T-helper 17 cell (primary cell): ENCODE data around the gene GPC2. TPM values are rescaled to one million over a fixed set of nuclear protein-coding genes. Genes with fewer than 3 reads are reported as not detected.

ENCODE experiments used
- ATAC-seq: fragments of 150-1000 bp; cut with Tn5 transposase; 2 replicates; pipeline ENCODE4 v1.10.0; 2021; ENCODE audit warnings: mild to moderate bottlenecking, moderate library complexity
- DNase-seq, 3 donors: peaks; one replicate each; pipeline versions ENCODE4 v3.0.0 to v3.0.0-alpha.2; 2020 to 2021
- H3K9me3 ChIP-seq: one replicate; pipeline ENCODE4 v1.7.0; 2013; ENCODE audit warnings: low read length, mild to moderate bottlenecking; ENCODE audit not compliant: control insufficient read depth, poor library complexity, severe bottlenecking
- H3K27ac Mint-ChIP-seq: one replicate; pipeline ENCODE4 v1.8.0; 2022; ENCODE audit warnings: mild to moderate bottlenecking, moderate library complexity, mixed read lengths
- H3K27me3 Mint-ChIP-seq: one replicate; pipeline ENCODE4 v1.8.0; 2022; ENCODE audit warnings: mixed read lengths
- H3K36me3 Mint-ChIP-seq: one replicate; pipeline ENCODE4 v1.8.0; 2022; ENCODE audit warnings: low read depth, mixed read lengths
- H3K4me1 Mint-ChIP-seq: one replicate; pipeline ENCODE4 v1.8.0; 2022; ENCODE audit warnings: mild to moderate bottlenecking, mixed read lengths
- H3K4me3 Mint-ChIP-seq: one replicate; pipeline ENCODE4 v1.8.0; 2022; ENCODE audit warnings: mild to moderate bottlenecking, moderate library complexity, mixed read lengths
- total RNA-seq, 4 donors: library from RNA in 2 of 4; stranded (reverse) in 2 of 4; gene quantifications; one replicate each; pipeline ENCODE4 v1.2.3 and lab custom pipeline; 2022 to 2026

The GPC2 gene
- total RNA-seq, 2 donors from 2014 or later: 5.0 to 8.5 TPM

GRCh38 chr7:100158229-100159098 is 18.7 kb downstream of the GPC2 start, which contains the start of gene TRAPPC14:
TSS of gene TRAPPC14 (minus strand) at chr7:100158723. CDS start at chr7:100158499, 224 bp downstream.
- Mint-ChIP-seq H3K4me1 (peaks cover 28% of the 10 kb centered on the region), H3K4me3 (peak within 1 kb of the TSS; percentile 90)

GRCh38 chr7:100157334-100158228 is 19.6 kb downstream of the GPC2 start:
- Mint-ChIP-seq H3K27me3 (no peaks in the 10 kb centered on the region), H3K4me1 (peaks cover 22% of the 10 kb centered on the region), H3K27ac (peak overlapping the region; percentile 83), H3K4me3 (peak overlapping the region; percentile 90), H3K36me3 (peaks cover under 1% of the 10 kb centered on the region)
- ATAC-seq: no peak
- H3K9me3 ChIP-seq: no peaks in the 10 kb centered on the region
- DNase-seq: no peak

More at GRCh38 chr7:100158229-100159098, 18.7 kb downstream of the GPC2 start, which contains the start of gene TRAPPC14:
- ATAC-seq (peak; percentile 88), DNase-seq (peak; percentile 78 to 85 (median 83))
- Mint-ChIP-seq H3K36me3 (no peaks in the 10 kb centered on the region), H3K27ac (peak within 1 kb of the TSS; percentile 83), H3K27me3 (no peaks in the 10 kb centered on the region)
- no peaks in the 10 kb centered on the region for H3K9me3 ChIP-seq

- DNase-seq (no peak), ATAC-seq (no peak)
- H3K36me3 Mint-ChIP-seq: peaks cover 3% of the 10 kb centered on the region
- peak overlapping the region; percentile 83 for H3K27ac Mint-ChIP-seq
- H3K4me1 Mint-ChIP-seq: peaks cover 26% of the 10 kb centered on the region
- peak overlapping the region; percentile 90 for H3K4me3 Mint-ChIP-seq
- H3K27me3 Mint-ChIP-seq: no peaks in the 10 kb centered on the region
- H3K9me3 ChIP-seq: no peaks in the 10 kb centered on the region
These were observed 20.2 kb downstream of the GPC2 start for GRCh38 chr7:100157069-100157333.

- no peaks in the 10 kb centered on the region for H3K9me3 ChIP-seq
- H3K4me3 Mint-ChIP-seq: peak overlapping the region; percentile 90
- H3K36me3 Mint-ChIP-seq: peaks cover 3% of the 10 kb centered on the region
- peak in 1 of 3 donors; percentile 17 for DNase-seq
- no peaks in the 10 kb centered on the region for H3K27me3 Mint-ChIP-seq
- H3K27ac Mint-ChIP-seq: peak overlapping the region; percentile 83
- H3K4me1 Mint-ChIP-seq: peaks cover 24% of the 10 kb centered on the region
- ATAC-seq: peak; percentile 63
These were observed 20.7 kb downstream of the GPC2 start for GRCh38 chr7:100156331-100157068.

- Mint-ChIP-seq H3K36me3 (peaks cover 3% of the 10 kb centered on the region), H3K27ac (peak overlapping the region; percentile 83), H3K4me3 (peak overlapping the region; percentile 19), H3K27me3 (no peaks in the 10 kb centered on the region), H3K4me1 (peaks cover 24% of the 10 kb centered on the region)
- ATAC-seq (no peak), DNase-seq (no peak)
- H3K9me3 ChIP-seq: no peaks in the 10 kb centered on the region
These were observed 21.4 kb downstream of the GPC2 start for GRCh38 chr7:100155553-100156317.

GRCh38 chr7:100154651-100155491 is 22.3 kb downstream of the GPC2 start:
- no peaks in the 10 kb centered on the region for H3K9me3 ChIP-seq
- ATAC-seq: no peak
- Mint-ChIP-seq H3K27me3 (no peaks in the 10 kb centered on the region), H3K27ac (no peak overlapping the region), H3K4me1 (peaks cover 30% of the 10 kb centered on the region), H3K36me3 (peaks cover 7% of the 10 kb centered on the region), H3K4me3 (peak overlapping the region; percentile 19)
- no peak for DNase-seq

GRCh38 chr7:100153708-100154535 is 23.3 kb downstream of the GPC2 start:
- Mint-ChIP-seq H3K27me3 (no peaks in the 10 kb centered on the region), H3K4me3 (no peak overlapping the region), H3K4me1 (peaks cover 32% of the 10 kb centered on the region), H3K36me3 (peaks cover 7% of the 10 kb centered on the region), H3K27ac (peak overlapping the region; percentile 37)
- no peak for DNase-seq
- no peaks in the 10 kb centered on the region for H3K9me3 ChIP-seq
- no peak for ATAC-seq

GRCh38 chr7:100152937-100153666 is 24.1 kb downstream of the GPC2 start:
- ATAC-seq (no peak), DNase-seq (no peak)
- Mint-ChIP-seq H3K27me3 (no peaks in the 10 kb centered on the region), H3K36me3 (peaks cover 11% of the 10 kb centered on the region), H3K4me1 (peaks cover 39% of the 10 kb centered on the region), H3K4me3 (no peak overlapping the region), H3K27ac (peak overlapping the region; percentile 98)
- no peaks in the 10 kb centered on the region for H3K9me3 ChIP-seq

GRCh38 chr7:100152404-100152803 is 24.8 kb downstream of the GPC2 start:
- H3K4me1 Mint-ChIP-seq: peaks cover 35% of the 10 kb centered on the region
- no peak for ATAC-seq
- H3K4me3 Mint-ChIP-seq: no peak overlapping the region
- DNase-seq: no peak
- peak overlapping the region; percentile 98 for H3K27ac Mint-ChIP-seq
- H3K9me3 ChIP-seq: no peaks in the 10 kb centered on the region
- H3K27me3 Mint-ChIP-seq: no peaks in the 10 kb centered on the region
- peaks cover 11% of the 10 kb centered on the region for H3K36me3 Mint-ChIP-seq

GRCh38 chr7:100148559-100149328 is 28.4 kb downstream of the GPC2 start, which contains the start of gene LAMTOR4:
TSS of gene LAMTOR4 (plus strand) at chr7:100148918. CDS start at chr7:100148973, 55 bp downstream.
- no peaks in the 10 kb centered on the region for H3K9me3 ChIP-seq
- H3K4me3 Mint-ChIP-seq: peak within 1 kb of the TSS; percentile 100
- DNase-seq: peak; percentile 93 to 98 (median 94)
- peaks cover 11% of the 10 kb centered on the region for H3K36me3 Mint-ChIP-seq
- no peaks in the 10 kb centered on the region for H3K27me3 Mint-ChIP-seq
- ATAC-seq: peak; percentile 96
- H3K4me1 Mint-ChIP-seq: peaks cover 33% of the 10 kb centered on the region
- peak within 1 kb of the TSS; percentile 98 for H3K27ac Mint-ChIP-seq
